KMS-11 (cell line): Measurements from ENCODE around the gene NACC1.

Experiments
- H2AFZ ChIP-seq: fragments of 200-600 bp; sonication (generic); 2 replicates; pipeline ENCODE4 v1.6.1; 2016; ENCODE audit warnings: antibody characterized with exemption, mixed run types, low read depth
- H3K27ac ChIP-seq: fragments of 200-600 bp; sonication (generic); 2 replicates; pipeline ENCODE4 v1.6.1; 2016; ENCODE audit warnings: mild to moderate bottlenecking, mixed run types
- H3K27me3 ChIP-seq: fragments of 200-600 bp; sonication (generic); 2 replicates; pipeline ENCODE4 v1.6.1; 2017; ENCODE audit warnings: mild to moderate bottlenecking, low read depth, mixed run types, moderate library complexity; ENCODE audit not compliant: insufficient read depth
- H3K36me3 ChIP-seq: fragments of 200-600 bp; sonication (generic); 2 replicates; pipeline ENCODE4 v1.6.1; 2017; ENCODE audit warnings: mild to moderate bottlenecking, mixed run types; ENCODE audit not compliant: insufficient read depth
- H3K4me1 ChIP-seq: fragments of 200-600 bp; sonication (generic); 2 replicates; pipeline ENCODE4 v1.6.1; 2016; ENCODE audit warnings: mild to moderate bottlenecking, low read depth, mixed run types; ENCODE audit not compliant: poor library complexity, severe bottlenecking
- H3K4me2 ChIP-seq: fragments of 200-600 bp; sonication (generic); 2 replicates; pipeline ENCODE4 v1.7.0; 2016; ENCODE audit warnings: mild to moderate bottlenecking, mixed run types
- H3K4me3 ChIP-seq: fragments of 200-600 bp; sonication (generic); IDR thresholded peaks from 2 replicates; pipeline ENCODE4 v1.6.1; 2017; ENCODE audit warnings: low read depth, low read length, mixed read lengths; ENCODE audit not compliant: insufficient read depth
- H3K79me2 ChIP-seq: fragments of 200-600 bp; sonication (generic); 2 replicates; pipeline ENCODE4 v1.6.1; 2016; ENCODE audit warnings: low read depth, mixed run types; ENCODE audit not compliant: insufficient read depth
- H3K9ac ChIP-seq: fragments of 200-600 bp; sonication (generic); 2 replicates; pipeline ENCODE4 v1.6.1; 2016; ENCODE audit warnings: mild to moderate bottlenecking, mixed run types
- H4K20me1 ChIP-seq: fragments of 200-600 bp; sonication (generic); 2 replicates; pipeline ENCODE4 v1.6.1; 2016; ENCODE audit warnings: mild to moderate bottlenecking, mixed run types; ENCODE audit not compliant: insufficient read depth
- TF ChIP-seq, protein P1 (sequence below): fragments of 200-600 bp; sonication (generic); conservative IDR thresholded peaks from 2 replicates; pipeline ENCODE4 v1.6.1; 2017; ENCODE audit warnings: low read depth, mild to moderate bottlenecking, antibody characterized with exemption, low read length, moderate library complexity, mixed read lengths

NACC1 gene

DNA sequence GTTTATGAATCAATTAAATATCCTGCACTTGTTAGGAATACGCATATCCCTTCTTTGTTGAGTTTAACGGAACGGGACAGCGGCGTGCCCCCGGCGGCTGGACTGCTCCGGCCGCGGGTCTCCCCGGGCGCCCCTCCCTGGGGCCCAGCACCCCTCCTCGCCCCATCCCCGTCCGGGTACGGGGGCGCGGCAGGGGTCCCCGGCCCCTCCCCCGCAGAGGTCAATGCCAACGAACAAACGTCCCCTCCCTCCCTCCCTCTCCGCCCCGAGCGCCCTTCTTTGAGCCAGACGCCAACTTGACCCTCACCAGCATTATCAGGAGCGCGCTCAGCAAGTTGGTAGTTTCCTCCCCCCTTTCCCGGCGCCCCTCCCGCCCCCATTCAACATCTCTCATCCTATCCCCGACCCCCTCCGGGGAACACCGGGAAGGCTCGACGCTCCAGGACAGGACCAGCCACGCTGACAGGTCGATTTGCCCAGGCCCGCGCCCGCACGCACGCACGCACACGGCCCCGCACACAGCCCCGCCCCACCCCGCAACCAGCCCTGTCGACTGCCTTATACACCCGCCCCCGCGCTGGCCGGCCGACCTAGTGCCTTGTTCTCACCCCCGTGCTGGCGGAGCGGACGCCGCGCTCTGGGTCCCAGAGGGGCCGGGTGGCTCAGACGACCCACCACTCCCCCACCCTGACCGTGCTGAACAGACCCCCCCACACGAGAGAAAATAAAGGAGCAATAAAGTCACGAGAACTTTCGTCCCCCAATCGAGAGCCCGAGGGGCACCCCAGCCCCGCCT is 20.4 kb upstream of the NACC1 start:
- Histone ChIP-seq H3K79me2 (no peaks in the 10 kb centered on the region), H3K36me3 (no peaks in the 10 kb centered on the region), H4K20me1 (no peaks in the 10 kb centered on the region), H3K9ac (no peak overlapping the region), H3K27ac (no peak overlapping the region), H3K4me3 (no peak overlapping the region), H3K4me1 (peaks cover 29% of the 10 kb centered on the region), H3K4me2 (no peak overlapping the region), H3K27me3 (peaks cover 49% of the 10 kb centered on the region), H2AFZ (no peak overlapping the region)
- TF ChIP-seq, protein P1, sequence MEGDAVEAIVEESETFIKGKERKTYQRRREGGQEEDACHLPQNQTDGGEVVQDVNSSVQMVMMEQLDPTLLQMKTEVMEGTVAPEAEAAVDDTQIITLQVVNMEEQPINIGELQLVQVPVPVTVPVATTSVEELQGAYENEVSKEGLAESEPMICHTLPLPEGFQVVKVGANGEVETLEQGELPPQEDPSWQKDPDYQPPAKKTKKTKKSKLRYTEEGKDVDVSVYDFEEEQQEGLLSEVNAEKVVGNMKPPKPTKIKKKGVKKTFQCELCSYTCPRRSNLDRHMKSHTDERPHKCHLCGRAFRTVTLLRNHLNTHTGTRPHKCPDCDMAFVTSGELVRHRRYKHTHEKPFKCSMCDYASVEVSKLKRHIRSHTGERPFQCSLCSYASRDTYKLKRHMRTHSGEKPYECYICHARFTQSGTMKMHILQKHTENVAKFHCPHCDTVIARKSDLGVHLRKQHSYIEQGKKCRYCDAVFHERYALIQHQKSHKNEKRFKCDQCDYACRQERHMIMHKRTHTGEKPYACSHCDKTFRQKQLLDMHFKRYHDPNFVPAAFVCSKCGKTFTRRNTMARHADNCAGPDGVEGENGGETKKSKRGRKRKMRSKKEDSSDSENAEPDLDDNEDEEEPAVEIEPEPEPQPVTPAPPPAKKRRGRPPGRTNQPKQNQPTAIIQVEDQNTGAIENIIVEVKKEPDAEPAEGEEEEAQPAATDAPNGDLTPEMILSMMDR = no peak

DNA sequence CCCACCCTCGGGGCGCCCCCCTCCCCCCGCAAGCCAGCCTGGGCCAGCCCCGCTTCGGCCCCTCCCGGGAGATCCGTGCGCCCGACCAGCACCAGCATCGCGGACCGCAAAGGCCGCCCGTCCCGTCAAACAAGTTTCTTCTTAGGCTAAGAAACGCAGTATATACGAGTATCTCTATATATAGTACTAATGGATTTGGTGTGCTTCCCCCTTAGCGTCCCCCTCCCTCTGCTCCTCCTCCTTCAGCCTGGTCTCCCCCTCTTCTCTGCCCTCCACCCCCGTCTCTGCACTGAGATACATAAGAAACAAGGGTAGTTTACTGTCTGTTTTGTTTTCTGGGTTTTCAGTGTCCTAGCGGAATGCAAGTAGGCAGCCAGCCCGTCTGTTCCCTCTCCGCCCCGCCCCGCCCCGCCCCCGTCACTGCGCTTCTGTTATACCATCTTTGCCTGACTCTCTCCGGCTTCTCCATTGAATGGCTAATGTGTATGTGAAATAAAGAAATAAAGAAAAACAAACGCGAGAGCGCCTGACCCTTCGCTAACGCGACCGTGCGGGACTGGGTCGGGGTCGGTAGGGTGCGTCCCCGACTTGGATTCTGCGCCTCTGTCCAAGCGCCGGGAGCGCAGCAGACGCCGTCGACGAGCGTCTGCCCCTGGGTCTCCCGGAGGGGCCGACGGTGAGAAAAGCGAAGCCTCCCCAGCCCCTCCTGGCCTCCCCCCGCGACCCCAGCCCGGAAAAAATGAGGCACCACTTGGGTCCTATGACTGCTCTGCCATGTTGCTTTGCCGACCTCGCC is 19.6 kb upstream of the NACC1 start:
- no peak overlapping the region for H3K9ac ChIP-seq
- H3K4me3 ChIP-seq = no peak overlapping the region
- no peak overlapping the region for H3K4me2 ChIP-seq
- TF ChIP-seq, protein P1 = no peak
- no peak overlapping the region for H3K27ac ChIP-seq
- no peak overlapping the region for H2AFZ ChIP-seq
- H3K36me3 ChIP-seq = no peaks in the 10 kb centered on the region
- peaks cover 52% of the 10 kb centered on the region for H3K27me3 ChIP-seq
- no peaks in the 10 kb centered on the region for H4K20me1 ChIP-seq
- H3K4me1 ChIP-seq = peaks cover 29% of the 10 kb centered on the region
- H3K79me2 ChIP-seq = no peaks in the 10 kb centered on the region

GRCh38 chr19:13099073-13099999 is 18.7 kb upstream of the NACC1 start:
- H3K4me1 ChIP-seq = peaks cover 24% of the 10 kb centered on the region
- no peak overlapping the region for H3K4me3 ChIP-seq

More at GRCh38 chr19:13099073-13099999, 18.7 kb upstream of the NACC1 start:
- TF ChIP-seq, protein P1 = no peak
- Histone ChIP-seq H3K27me3 (peaks cover 48% of the 10 kb centered on the region), H4K20me1 (no peaks in the 10 kb centered on the region), H3K36me3 (no peaks in the 10 kb centered on the region), H3K9ac (no peak overlapping the region), H3K4me2 (no peak overlapping the region), H2AFZ (no peak overlapping the region), H3K79me2 (no peaks in the 10 kb centered on the region), H3K27ac (no peak overlapping the region)
